ENCODE measurements around the gene ZNF554.

The ZNF554 gene

DNA sequence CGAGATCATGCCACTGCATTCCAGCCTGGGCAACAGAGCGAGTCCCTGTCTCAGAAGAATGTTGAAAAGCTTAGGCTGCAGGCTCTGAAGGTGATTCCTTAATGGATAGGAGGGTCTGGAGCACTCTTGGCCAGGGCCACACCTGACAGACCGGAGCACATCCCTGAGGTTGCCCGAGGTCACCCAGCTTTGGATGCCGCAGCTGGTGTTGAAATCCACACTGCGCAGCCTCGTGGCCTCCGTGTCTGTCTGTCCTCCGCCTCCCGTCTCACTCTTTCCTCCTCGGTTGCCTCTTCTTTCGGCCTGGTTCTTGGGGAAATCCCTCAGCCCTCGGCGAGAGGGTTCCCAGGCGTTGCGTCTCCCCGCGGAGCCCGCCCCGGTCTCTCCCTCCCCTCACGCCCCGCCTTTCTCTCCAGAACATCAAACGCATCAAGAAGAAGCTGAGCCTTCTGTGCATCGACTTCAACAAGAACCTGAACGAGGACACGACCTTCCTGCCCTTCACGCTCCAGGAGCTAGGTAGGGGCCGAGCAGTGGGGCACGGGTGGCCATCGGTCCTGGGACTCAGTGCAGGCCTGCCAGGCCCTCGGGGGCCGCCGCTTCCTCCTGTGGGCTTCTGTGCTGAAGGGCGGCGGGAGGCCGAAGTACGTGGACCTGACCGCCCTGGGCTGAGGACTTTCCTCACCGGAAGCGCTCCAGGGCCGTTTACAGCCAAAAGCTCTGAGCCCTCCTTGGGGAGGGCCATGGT, 20.2 kb upstream of the ZNF554 start:
- no peak for DNase-seq (ENCODE audit: extremely low read depth, low read depth)
- TF ChIP-seq, protein P1, sequence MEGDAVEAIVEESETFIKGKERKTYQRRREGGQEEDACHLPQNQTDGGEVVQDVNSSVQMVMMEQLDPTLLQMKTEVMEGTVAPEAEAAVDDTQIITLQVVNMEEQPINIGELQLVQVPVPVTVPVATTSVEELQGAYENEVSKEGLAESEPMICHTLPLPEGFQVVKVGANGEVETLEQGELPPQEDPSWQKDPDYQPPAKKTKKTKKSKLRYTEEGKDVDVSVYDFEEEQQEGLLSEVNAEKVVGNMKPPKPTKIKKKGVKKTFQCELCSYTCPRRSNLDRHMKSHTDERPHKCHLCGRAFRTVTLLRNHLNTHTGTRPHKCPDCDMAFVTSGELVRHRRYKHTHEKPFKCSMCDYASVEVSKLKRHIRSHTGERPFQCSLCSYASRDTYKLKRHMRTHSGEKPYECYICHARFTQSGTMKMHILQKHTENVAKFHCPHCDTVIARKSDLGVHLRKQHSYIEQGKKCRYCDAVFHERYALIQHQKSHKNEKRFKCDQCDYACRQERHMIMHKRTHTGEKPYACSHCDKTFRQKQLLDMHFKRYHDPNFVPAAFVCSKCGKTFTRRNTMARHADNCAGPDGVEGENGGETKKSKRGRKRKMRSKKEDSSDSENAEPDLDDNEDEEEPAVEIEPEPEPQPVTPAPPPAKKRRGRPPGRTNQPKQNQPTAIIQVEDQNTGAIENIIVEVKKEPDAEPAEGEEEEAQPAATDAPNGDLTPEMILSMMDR (IDR thresholded peaks at IDR 0.05; ENCODE audit: low read depth, low read length) = no peak

DNA sequence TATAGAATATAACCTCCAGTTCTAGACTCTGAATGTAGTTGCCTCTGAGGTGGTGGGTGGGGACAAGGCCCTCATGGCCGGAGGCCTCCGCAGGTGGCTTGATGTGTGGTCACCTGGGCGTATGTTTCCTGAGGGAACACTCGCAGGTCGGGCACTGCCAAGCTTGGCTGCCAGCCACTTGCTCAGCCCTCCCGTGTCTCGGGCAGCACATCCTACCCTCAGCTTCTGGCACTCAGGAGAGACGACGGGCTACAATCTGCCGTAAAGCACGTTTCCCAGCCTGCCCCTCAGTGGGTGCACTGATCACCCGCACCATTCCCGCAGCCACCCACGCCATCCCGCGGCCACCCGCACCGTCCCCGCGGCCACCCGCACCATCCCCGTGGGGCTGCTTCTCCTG, 19.2 kb upstream of the ZNF554 start:
- TF ChIP-seq, protein P1 (IDR thresholded peaks at IDR 0.05; ENCODE audit: low read depth, low read length) = no peak
- no peak for DNase-seq (ENCODE audit: extremely low read depth, low read depth)

DNA sequence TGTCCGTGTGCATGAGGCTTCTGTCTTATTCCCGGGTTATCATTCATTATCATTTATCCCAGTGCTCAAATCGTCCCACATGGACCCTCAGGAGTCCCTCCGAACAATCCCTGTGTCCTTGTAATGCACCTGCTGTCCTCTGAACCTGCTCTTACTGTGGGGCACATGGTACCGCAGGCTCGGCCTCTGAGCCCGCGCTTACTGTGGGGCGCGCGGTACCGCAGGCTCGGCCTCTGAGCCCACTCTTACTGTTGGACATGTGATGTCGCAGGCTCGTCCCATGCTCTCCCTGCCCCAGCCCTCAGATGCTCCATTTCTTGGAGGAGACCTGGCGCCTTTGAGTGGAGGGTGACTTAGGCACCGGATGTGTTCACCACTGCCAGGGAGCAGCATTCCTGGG, 16.8 kb upstream of the ZNF554 start:
- DNase-seq (ENCODE audit: extremely low read depth, low read depth) = no peak
- TF ChIP-seq, protein P1 (IDR thresholded peaks at IDR 0.05; ENCODE audit: low read depth, low read length) = no peak

DNA sequence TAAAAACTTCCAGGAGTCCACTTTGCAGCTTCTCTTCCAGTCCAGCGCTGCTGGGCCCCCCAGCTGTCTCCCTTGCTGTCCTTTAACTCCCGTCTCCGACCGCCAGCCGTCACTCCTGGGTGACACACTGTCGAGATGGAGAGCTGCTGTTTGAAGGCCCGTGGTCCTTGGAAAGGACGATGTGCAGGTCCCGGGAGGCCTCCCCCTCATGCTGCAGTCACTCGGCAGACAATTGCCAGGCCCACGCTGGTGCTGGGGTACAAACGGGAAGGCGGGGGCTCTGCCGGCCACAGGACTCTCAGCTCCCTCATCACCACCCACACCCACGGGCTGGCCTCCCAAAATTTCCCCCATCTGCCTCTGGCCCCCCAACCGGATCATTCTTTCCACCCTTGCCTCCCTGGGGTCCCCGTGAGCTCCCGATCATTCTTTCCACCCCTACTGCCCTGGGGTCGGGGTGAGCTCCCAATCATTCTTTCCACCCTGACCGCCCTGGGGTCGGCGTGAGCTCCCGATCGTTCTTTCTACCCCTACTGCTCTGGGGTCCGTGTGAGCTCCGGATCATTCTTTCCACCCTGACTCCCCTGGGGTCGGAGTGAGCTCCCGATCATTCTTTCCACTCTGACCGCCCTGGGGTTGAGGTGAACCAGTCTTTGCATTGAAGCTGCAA, 16.0 kb upstream of the ZNF554 start:
- TF ChIP-seq, protein P1 (IDR thresholded peaks at IDR 0.05; ENCODE audit: low read depth, low read length) = no peak
- DNase-seq (ENCODE audit: extremely low read depth, low read depth) = no peak

DNA sequence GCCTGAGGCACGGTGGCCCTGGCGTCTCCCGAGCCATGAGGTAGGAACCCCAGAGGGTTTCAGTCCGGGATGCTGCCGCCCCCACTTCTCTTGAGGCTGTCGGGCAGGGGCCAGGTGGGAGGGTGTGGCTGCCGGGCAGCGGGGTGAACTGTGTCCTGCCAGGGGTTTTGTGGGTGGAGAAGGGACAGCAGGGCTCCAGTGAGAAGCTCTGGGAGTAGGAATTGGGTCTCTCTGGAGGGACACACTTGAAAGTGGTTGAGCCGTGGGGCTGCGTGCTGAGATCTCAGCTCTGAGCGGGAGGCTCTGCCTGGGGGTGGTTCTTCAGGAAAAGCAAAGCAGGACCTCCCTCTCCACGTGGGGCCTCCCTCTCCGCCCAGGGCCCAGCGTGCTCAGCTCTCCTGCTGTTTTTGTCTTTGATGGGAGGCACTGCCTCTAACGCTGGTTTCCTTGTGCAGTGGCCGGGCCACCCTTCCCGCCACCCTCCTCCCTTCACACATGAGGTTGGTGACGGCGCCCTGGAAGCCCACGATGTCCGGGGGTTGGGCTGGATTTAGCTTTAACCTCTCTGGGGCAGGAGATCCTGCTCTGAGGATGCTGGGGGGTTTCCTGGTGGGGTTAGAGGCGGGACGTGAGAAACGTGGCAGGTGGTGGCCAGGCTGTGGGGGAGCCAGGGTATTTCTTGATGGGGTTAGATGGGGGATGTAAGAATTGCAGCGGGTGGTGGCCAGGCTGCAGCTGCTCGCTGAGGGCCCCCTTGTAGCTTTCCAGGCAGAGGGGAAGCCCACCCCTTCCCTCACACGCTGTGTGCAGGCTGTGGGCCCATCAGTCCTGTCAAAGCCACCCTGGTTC, 15.3 kb upstream of the ZNF554 start:
- TF ChIP-seq, protein P1 (IDR thresholded peaks at IDR 0.05; ENCODE audit: low read depth, low read length) = no peak

DNA sequence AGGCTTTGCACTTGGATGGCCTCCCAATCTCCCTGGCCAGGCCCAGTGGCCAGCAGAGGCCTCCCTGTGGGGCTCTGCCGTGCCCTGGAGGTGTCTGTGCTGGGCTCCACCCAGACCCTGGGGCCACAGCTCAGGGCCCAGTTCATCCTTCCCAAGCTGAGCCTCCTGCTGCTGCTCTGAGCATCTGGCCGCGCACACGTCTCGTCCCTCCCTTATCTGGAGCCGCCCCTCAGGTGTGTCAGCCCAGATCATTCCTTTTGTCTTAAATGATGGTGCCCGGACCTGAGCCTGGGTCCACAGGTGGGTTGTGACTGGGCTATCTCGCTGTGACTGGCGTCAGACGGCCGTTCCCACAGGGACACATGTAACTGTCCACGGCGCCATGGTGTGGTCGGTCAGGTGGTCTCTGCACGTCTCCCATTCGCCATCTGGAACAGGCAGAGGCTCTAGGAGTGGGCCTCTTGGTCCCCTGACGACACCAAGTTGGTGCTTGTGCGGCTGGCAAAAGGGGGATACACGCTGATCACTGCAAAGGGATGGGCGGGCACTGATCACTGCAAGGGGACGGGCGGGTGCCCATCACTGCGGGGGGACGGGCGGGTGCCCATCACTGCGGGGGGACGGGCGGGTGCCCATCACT, 14.3 kb upstream of the ZNF554 start:
- DNase-seq (ENCODE audit: extremely low read depth, low read depth) = no peak
- TF ChIP-seq, protein P1 (IDR thresholded peaks at IDR 0.05; ENCODE audit: low read depth, low read length) = no peak

More for the DNA sequence above, 15.3 kb upstream of the ZNF554 start:
- no peak for DNase-seq (ENCODE audit: extremely low read depth, low read depth)
